ENCODE measurements around the gene FOXRED2. TPM values are rescaled to one million over a fixed set of nuclear protein-coding genes. Genes with fewer than 3 reads are reported as not detected.
A peak's percentile ranks its signal among the peaks of the same experiment; 100 is the strongest.

FOXRED2 gene
- total and polyA plus RNA-seq, 2 of the 4 experiments (the other 2 are of a cell fraction) = 1.6 to 4.0 TPM

DNA sequence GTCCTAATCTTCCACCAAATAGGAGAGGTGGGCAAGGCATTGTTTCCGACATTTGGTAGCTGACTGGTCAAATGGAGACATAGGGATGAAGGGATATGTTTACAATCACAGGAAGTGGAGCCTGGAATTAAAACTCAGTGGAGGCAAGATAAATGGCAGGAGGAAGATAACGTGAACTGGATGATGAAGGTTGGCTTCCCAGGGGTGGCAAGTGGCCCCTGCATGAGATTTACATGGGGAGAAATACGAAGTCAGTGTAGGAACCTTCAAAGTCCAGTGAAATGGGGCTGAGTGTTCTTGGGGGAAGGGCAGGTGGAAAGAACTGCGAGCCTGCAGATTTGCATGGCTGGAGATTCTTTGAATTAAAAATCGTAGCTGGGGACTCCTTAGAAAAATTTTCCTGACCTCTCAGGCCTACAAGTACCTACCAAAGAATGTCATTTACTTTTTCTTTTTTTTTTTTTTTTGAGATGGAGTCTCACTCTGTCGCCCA is 724 bp upstream of the FOXRED2 start:
- BruUV-seq (replicated peaks) = no TSS peak
- Histone ChIP-seq H3K9me1 (ENCODE audit: insufficient read depth, low read length) (peaks cover 12% of the 10 kb centered on the region), H3K4me2 (ENCODE audit: low read depth, low read length) (peak overlapping the region; percentile 86)

More for the DNA sequence above, 724 bp upstream of the FOXRED2 start:
- Histone ChIP-seq H4K8ac (ENCODE audit: low read depth in 2 of 2, low read length in 2 of 2) (peak overlapping the region; percentile 41 to 98), H3K4ac (ENCODE audit: low read depth, low read length) (peak overlapping the region; percentile 90), H2AFZ (replicated peaks; ENCODE audit: low read length, poor library complexity) (peak overlapping the region; percentile 95), H3K36me3 (ENCODE audit: control insufficient read depth, insufficient read depth, low read length) (peaks cover 26% of the 10 kb centered on the region), H3K27me3 (ENCODE audit: control insufficient read depth, insufficient read depth, low read length) (no peaks in the 10 kb centered on the region), H4K20me1 (ENCODE audit: insufficient read depth, low read length) (peaks cover 17% of the 10 kb centered on the region), H2BK5ac (ENCODE audit: low read depth, low read length, poor library complexity, severe bottlenecking) (peak overlapping the region; percentile 32), H3K18ac (ENCODE audit: low read depth, low read length) (no peak overlapping the region), H3K14ac (replicated peaks; ENCODE audit: low read depth, low read length) (peak overlapping the region; percentile 94), H3K4me3 (ENCODE audit: insufficient read depth, low read depth, low read length) (no peak overlapping the region), H3K79me1 (ENCODE audit: low read depth in 1 of 2, low read length in 2 of 2) (peaks cover 3 to 19% of the 10 kb centered on the region in 2 experiments; a peak in 2 of 4 replicates), H3K56ac (ENCODE audit: extremely low read depth, insufficient read depth, low read length) (0 out of 2 replicates have a peak overlapping the region, but pooled peaks have one; percentile 24), H2BK20ac (ENCODE audit: low read depth, low read length) (no peak overlapping the region), H3K9me3 (ENCODE audit: control insufficient read depth, insufficient read depth, low read length) (no peaks in the 10 kb centered on the region), H3K9ac (ENCODE audit: low read depth, low read length) (no peak overlapping the region), H2AK9ac (replicated peaks; ENCODE audit: low read depth, low read length, poor library complexity) (peak overlapping the region; percentile 97), H4K91ac (ENCODE audit: insufficient read depth, low read depth, low read length) (peak overlapping the region; percentile 58; the same call in 1 of the 2 replicates), H2BK120ac (ENCODE audit: low read depth, low read length) (peak overlapping the region; percentile 65; the same call in 1 of the 2 replicates), H2BK15ac (ENCODE audit: low read depth, low read length) (no peak overlapping the region), H3K27ac (ENCODE audit: insufficient read depth, low read length) (no peak overlapping the region), H3K4me1 (ENCODE audit: control insufficient read depth, insufficient read depth, low read length) (no peaks in the 10 kb centered on the region), H2AK5ac (ENCODE audit: low read depth, low read length) (peak overlapping the region; percentile 28), H3K23ac (ENCODE audit: low read depth, low read length) (peak overlapping the region; percentile 84), H4K5ac (ENCODE audit: low read depth, low read length) (peak overlapping the region; percentile 84)
- 93% methylated on average over 2 of the region's 6 CpGs; no CpG with 5 or more reads in 1 of the 2 experiments for WGBS, 2 experiments (ENCODE audit: extremely low coverage in 2 of 2, insufficient read length in 1 of 2)
- in situ Hi-C loops (cut with MboI; ENCODE audit: low sequenced_read_pairs) (loop anchor here (25.0 kb wide), 1 partner anchor 1195 kb away; no protein-coding TSS in a partner anchor), dilution Hi-C loops (cut with HindIII; ENCODE audit: low sequenced_read_pairs, unreplicated experiment) (no loop called here), intact Hi-C loops (cut with micrococcal nuclease) (no loop called here)
- DNase-seq (no peak), ATAC-seq (ENCODE audit: low read depth) (no peak)
- ChIA-PET POLR2A (ENCODE audit: unreplicated experiment) (no interaction called here), CTCF (no interaction called here)
- TF ChIP-seq MXI1 (IDR thresholded peaks at IDR 0.05; ENCODE audit: borderline replicate concordance, low read depth, low read length) (no peak), MAZ (IDR thresholded peaks at IDR 0.05; ENCODE audit: borderline replicate concordance, low read depth, low read length) (no peak), SMC3 (IDR thresholded peaks at IDR 0.05; ENCODE audit: low read depth, low read length) (no peak), NFE2L2 (IDR thresholded peaks at IDR 0.05; ENCODE audit: low read depth, low read length) (no peak), MAFK (IDR thresholded peaks at IDR 0.05; ENCODE audit: low read depth, low read length) (no peak), ELK1 (IDR thresholded peaks at IDR 0.05; ENCODE audit: borderline replicate concordance, low read depth, low read length) (no peak), FOS (IDR thresholded peaks at IDR 0.05; ENCODE audit: low read depth, low read length) (no peak), BHLHE40 (IDR thresholded peaks at IDR 0.05; ENCODE audit: low read depth, low read length) (no peak), POLR2A (IDR thresholded peaks at IDR 0.05; ENCODE audit: low read depth, low read length) (no peak), RFX5 (IDR thresholded peaks at IDR 0.05; ENCODE audit: low read depth, low read length) (no peak), CEBPB (IDR thresholded peaks at IDR 0.05; ENCODE audit: low read depth, low read length) (no peak), CHD1 (IDR thresholded peaks at IDR 0.05; ENCODE audit: low read depth, low read length) (no peak), RCOR1 (IDR thresholded peaks at IDR 0.05; ENCODE audit: insufficient replicate concordance, low read length) (no peak), RAD21 (IDR thresholded peaks at IDR 0.05; ENCODE audit: low read length) (no peak)
- TF ChIP-seq, protein P1, sequence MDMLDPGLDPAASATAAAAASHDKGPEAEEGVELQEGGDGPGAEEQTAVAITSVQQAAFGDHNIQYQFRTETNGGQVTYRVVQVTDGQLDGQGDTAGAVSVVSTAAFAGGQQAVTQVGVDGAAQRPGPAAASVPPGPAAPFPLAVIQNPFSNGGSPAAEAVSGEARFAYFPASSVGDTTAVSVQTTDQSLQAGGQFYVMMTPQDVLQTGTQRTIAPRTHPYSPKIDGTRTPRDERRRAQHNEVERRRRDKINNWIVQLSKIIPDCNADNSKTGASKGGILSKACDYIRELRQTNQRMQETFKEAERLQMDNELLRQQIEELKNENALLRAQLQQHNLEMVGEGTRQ (IDR thresholded peaks at IDR 0.05; ENCODE audit: low read depth, low read length) = no peak
- TF ChIP-seq, protein P2, sequence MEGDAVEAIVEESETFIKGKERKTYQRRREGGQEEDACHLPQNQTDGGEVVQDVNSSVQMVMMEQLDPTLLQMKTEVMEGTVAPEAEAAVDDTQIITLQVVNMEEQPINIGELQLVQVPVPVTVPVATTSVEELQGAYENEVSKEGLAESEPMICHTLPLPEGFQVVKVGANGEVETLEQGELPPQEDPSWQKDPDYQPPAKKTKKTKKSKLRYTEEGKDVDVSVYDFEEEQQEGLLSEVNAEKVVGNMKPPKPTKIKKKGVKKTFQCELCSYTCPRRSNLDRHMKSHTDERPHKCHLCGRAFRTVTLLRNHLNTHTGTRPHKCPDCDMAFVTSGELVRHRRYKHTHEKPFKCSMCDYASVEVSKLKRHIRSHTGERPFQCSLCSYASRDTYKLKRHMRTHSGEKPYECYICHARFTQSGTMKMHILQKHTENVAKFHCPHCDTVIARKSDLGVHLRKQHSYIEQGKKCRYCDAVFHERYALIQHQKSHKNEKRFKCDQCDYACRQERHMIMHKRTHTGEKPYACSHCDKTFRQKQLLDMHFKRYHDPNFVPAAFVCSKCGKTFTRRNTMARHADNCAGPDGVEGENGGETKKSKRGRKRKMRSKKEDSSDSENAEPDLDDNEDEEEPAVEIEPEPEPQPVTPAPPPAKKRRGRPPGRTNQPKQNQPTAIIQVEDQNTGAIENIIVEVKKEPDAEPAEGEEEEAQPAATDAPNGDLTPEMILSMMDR (conservative IDR thresholded peaks at IDR 0.05; ENCODE audit: low read depth, low read length) = no peak
